NCI-H510A (cell line): ENCODE data around the gene SMC5.
"Not testable (repeated sequence)": the region's sequence is repeated elsewhere in the genome, so short reads cannot be mapped to it uniquely, and the experiment has no call there.

Experiments used
- DNase-seq: peaks from one replicate; lab custom pipeline; 2025; lab: John Stamatoyannopoulos, UW

SMC5 gene

GRCh38 chr9:70258692-70259511 is at the start of gene SMC5:
Gene SMC5 (plus strand): TSS chr9:70258978. CDS start chr9:70259079, 101 bp downstream.
- peak; percentile 77 for DNase-seq

- no peak for DNase-seq
Observed at GRCh38 chr9:70217029-70217428, 41.7 kb upstream of the SMC5 start.

GRCh38 chr9:70218767-70219166 is 40.0 kb upstream of the SMC5 start:
- no peak for DNase-seq

- DNase-seq = no peak
Observed at GRCh38 chr9:70220216-70220615, 38.6 kb upstream of the SMC5 start.

GRCh38 chr9:70222354-70222753 is 36.4 kb upstream of the SMC5 start:
- DNase-seq = no peak

- DNase-seq = no peak
Observed at GRCh38 chr9:70228118-70228517, 30.7 kb upstream of the SMC5 start.

GRCh38 chr9:70228611-70229010 is 30.2 kb upstream of the SMC5 start:
- no peak for DNase-seq

GRCh38 chr9:70229026-70229425 is 29.8 kb upstream of the SMC5 start:
- DNase-seq = no peak

GRCh38 chr9:70229579-70229978 is 29.2 kb upstream of the SMC5 start:
- DNase-seq = no peak

- no peak for DNase-seq
Observed at GRCh38 chr9:70232476-70232875, 26.3 kb upstream of the SMC5 start.

- not testable (repeated sequence) for DNase-seq
Observed at GRCh38 chr9:70234208-70234607, 24.6 kb upstream of the SMC5 start.

- DNase-seq = not testable (repeated sequence)
Observed at GRCh38 chr9:70245952-70246351, 12.8 kb upstream of the SMC5 start.

- DNase-seq = no peak
Observed at GRCh38 chr9:70250221-70250620, 8.6 kb upstream of the SMC5 start.

GRCh38 chr9:70255486-70255885 is 3.3 kb upstream of the SMC5 start:
- DNase-seq = no peak

- DNase-seq = no peak
Observed at GRCh38 chr9:70256123-70256551, 2.6 kb upstream of the SMC5 start.

GRCh38 chr9:70257502-70257901 is 1.3 kb upstream of the SMC5 start:
- no peak for DNase-seq

- peak; percentile 61 for DNase-seq
Observed at GRCh38 chr9:70257991-70258691, 637 bp upstream of the SMC5 start.

GRCh38 chr9:70259512-70259802 is 679 bp downstream of the SMC5 start:
- DNase-seq = no peak

GRCh38 chr9:70260007-70260443 is 1.2 kb downstream of the SMC5 start:
- DNase-seq = no peak

- DNase-seq = no peak
Observed at GRCh38 chr9:70260606-70261005, 1.8 kb downstream of the SMC5 start.

- DNase-seq = no peak
Observed at GRCh38 chr9:70261131-70261870, 2.5 kb downstream of the SMC5 start.

- no peak for DNase-seq
Observed at GRCh38 chr9:70262366-70262765, 3.6 kb downstream of the SMC5 start.

GRCh38 chr9:70262948-70263347 is 4.2 kb downstream of the SMC5 start:
- DNase-seq = no peak
